ENCODE data around the gene CCDC6.
"Not testable (repeated sequence)": the region's sequence is repeated elsewhere in the genome, so short reads cannot be mapped to it uniquely, and the experiment has no call there.

The CCDC6 gene

GRCh38 chr10:59762505-59762904, 143.9 kb downstream of the CCDC6 start:
- Histone ChIP-seq H3K9ac (ENCODE audit: low read length) (no peak overlapping the region), H3K36me3 (ENCODE audit: control insufficient read depth, insufficient read depth, low read length) (no peaks in the 10 kb centered on the region), H3K4me1 (ENCODE audit: control insufficient read depth, insufficient read depth, low read length) (no peaks in the 10 kb centered on the region)

GRCh38 chr10:59757966-59758365, 148.4 kb downstream of the CCDC6 start:
- Histone ChIP-seq H3K27me3 (ENCODE audit: control insufficient read depth, insufficient read depth, low read length) (no peaks in the 10 kb centered on the region), H3K36me3 (ENCODE audit: control insufficient read depth, insufficient read depth, low read length) (no peaks in the 10 kb centered on the region), H3K9ac (ENCODE audit: low read length) (no peak overlapping the region), H3K27ac (ENCODE audit: low read depth, low read length) (no peak overlapping the region), H3K4me3 (ENCODE audit: low read depth, low read length) (no peak overlapping the region), H3K4me1 (ENCODE audit: control insufficient read depth, insufficient read depth, low read length) (no peaks in the 10 kb centered on the region), H3K9me3 (ENCODE audit: control insufficient read depth, insufficient read depth, low read depth, low read length) (peaks cover 12% of the 10 kb centered on the region)

More at GRCh38 chr10:59762505-59762904, 143.9 kb downstream of the CCDC6 start:
- H3K27me3 ChIP-seq (ENCODE audit: control insufficient read depth, insufficient read depth, low read length) = no peaks in the 10 kb centered on the region
- H3K9me3 ChIP-seq (ENCODE audit: control insufficient read depth, insufficient read depth, low read depth, low read length) = peaks cover 15% of the 10 kb centered on the region
- H3K27ac ChIP-seq (ENCODE audit: low read depth, low read length) = no peak overlapping the region
- H3K4me3 ChIP-seq (ENCODE audit: low read depth, low read length) = no peak overlapping the region

DNA sequence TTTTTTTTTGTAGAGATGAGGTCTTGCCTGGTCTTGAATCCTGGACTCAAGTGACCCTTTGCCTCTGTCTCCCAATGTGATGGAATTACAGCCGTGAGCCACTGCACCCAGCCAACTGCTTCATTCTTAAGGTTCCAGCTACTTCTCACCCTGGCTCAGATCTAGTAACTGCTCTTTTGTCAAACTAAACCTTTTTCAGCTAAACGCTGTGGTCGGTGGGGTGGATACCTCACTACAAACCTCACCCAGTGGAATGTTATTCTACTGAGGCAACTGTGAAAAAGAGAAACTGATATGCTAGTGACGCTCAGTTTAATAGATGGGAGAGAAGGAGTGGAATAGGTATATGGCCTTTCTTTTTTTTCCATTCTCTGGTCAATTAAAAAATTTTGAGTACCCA, 151.4 kb downstream of the CCDC6 start:
- H3K4me1 ChIP-seq (ENCODE audit: control insufficient read depth, insufficient read depth, low read length) = no peaks in the 10 kb centered on the region

DNA sequence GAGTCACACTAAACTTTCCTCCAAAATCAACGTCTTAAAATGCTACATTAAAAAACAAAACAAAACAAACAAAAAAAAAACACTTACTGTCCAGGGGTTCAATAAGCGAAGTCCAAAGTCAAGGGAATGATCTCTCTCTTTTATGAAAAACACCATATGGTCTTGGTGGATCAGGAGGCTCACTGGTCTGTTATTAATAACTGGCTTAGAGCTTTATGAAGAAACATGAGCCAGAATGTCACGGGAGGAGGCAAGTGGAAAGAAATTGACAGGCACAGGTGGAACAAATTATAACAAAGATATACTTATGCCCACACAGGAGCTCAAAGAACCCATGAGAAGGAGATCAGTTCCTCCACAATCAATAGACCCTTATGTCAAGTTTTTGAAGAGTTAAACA, 153.1 kb downstream of the CCDC6 start, which contains the start of gene MRLN:
MRLN (minus strand) TSS at position 189 of the 400 bp plus-strand sequence.
- Histone ChIP-seq H3K9me3 (ENCODE audit: control insufficient read depth, insufficient read depth, low read depth, low read length) (no peaks in the 10 kb centered on the region), H3K27me3 (ENCODE audit: control insufficient read depth, insufficient read depth, low read length) (no peaks in the 10 kb centered on the region), H3K9ac (ENCODE audit: low read length) (no peak within 1 kb of the TSS), H3K4me1 (ENCODE audit: control insufficient read depth, insufficient read depth, low read length) (no peaks in the 10 kb centered on the region), H3K27ac (ENCODE audit: low read depth, low read length) (no peak within 1 kb of the TSS), H3K4me3 (ENCODE audit: low read depth, low read length) (no peak within 1 kb of the TSS), H3K36me3 (ENCODE audit: control insufficient read depth, insufficient read depth, low read length) (no peaks in the 10 kb centered on the region)

More for the DNA sequence above, 151.4 kb downstream of the CCDC6 start:
- H3K36me3 ChIP-seq (ENCODE audit: control insufficient read depth, insufficient read depth, low read length) = no peaks in the 10 kb centered on the region
- H3K9me3 ChIP-seq (ENCODE audit: control insufficient read depth, insufficient read depth, low read depth, low read length) = 0 out of 2 replicates have a peak, but pooled peaks cover 3% of the 10 kb centered on the region
- H3K9ac ChIP-seq (ENCODE audit: low read length) = no peak overlapping the region
- no peak overlapping the region for H3K27ac ChIP-seq (ENCODE audit: low read depth, low read length)
- H3K4me3 ChIP-seq (ENCODE audit: low read depth, low read length) = no peak overlapping the region
- no peaks in the 10 kb centered on the region for H3K27me3 ChIP-seq (ENCODE audit: control insufficient read depth, insufficient read depth, low read length)

DNA sequence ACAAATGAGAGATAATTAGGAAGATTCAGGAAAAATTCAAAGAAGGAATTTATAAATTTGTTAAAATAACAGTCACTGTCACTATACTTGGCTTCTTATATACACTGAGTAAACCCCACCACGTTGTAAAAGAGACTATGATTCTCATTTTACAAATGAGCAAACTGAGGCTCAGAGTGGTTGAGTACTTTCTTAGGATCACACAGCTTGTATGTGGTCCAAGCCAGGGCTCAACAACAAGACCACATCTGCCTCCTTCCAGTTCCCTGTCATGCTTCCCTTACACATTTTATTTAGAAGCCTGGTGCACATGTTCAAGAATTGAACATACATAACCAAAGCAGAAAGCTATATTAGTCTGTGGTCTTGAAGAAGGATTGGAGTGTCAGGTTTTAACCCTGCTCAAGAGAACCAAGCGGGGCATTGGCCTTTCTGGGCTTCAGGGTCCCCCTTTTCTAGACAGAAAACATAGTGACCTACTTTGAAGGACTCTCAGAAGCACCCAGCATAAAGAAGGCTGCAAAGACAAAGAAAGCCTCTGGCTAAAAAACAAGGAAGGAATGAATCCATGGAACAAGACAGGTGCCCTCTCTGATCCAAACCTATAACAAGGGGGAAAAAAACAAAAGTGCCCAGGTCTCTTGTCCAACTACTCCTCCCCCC, 153.9 kb downstream of the CCDC6 start:
- Histone ChIP-seq H3K27ac (ENCODE audit: low read depth, low read length) (no peak overlapping the region), H3K4me3 (ENCODE audit: low read depth, low read length) (no peak overlapping the region), H3K9me3 (ENCODE audit: control insufficient read depth, insufficient read depth, low read depth, low read length) (no peaks in the 10 kb centered on the region), H3K4me1 (ENCODE audit: control insufficient read depth, insufficient read depth, low read length) (no peaks in the 10 kb centered on the region), H3K9ac (ENCODE audit: low read length) (no peak overlapping the region), H3K36me3 (ENCODE audit: control insufficient read depth, insufficient read depth, low read length) (no peaks in the 10 kb centered on the region), H3K27me3 (ENCODE audit: control insufficient read depth, insufficient read depth, low read length) (no peaks in the 10 kb centered on the region)

DNA sequence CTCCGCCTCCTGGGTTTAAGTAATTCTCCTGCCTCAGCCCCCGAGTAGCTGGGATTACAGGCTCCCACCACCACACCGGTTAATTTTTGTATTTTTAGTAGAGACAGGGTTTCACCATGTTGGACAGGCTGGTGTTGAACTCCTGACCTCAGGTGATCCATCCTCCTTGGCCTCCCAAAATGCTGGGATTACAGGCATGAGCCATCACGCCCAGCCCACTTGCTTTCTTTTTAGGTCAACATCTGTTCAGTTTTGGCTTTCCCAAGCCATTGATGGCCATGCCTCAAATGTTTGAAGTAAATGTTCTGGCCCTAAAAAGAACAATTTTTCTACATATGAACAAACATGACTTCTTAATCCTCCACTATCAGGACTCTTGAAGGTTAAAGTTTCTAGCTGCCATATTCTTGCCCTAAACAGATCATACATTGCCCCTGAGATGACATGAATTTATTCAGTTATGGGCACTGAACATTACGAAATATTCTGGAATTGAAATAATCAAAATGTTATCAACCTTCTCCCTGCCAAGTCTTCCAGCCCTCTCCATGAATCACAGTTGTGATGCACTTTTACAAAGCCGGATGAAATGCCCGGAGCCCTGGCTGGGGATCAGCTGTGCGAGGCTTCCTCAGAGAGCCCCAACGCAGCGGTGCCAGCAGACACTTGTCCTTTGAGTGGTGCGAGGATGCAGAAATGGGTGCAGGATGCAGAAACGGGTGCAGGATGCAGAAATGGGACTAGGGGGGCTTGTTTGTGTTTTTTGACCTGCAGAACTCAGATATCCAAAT, 156.0 kb downstream of the CCDC6 start:
- Histone ChIP-seq H3K9ac (ENCODE audit: low read length) (no peak overlapping the region), H3K9me3 (ENCODE audit: control insufficient read depth, insufficient read depth, low read depth, low read length) (no peaks in the 10 kb centered on the region), H3K27ac (ENCODE audit: low read depth, low read length) (no peak overlapping the region), H3K27me3 (ENCODE audit: control insufficient read depth, insufficient read depth, low read length) (no peaks in the 10 kb centered on the region), H3K4me1 (ENCODE audit: control insufficient read depth, insufficient read depth, low read length) (no peaks in the 10 kb centered on the region), H3K4me3 (ENCODE audit: low read depth, low read length) (no peak overlapping the region), H3K36me3 (ENCODE audit: control insufficient read depth, insufficient read depth, low read length) (no peaks in the 10 kb centered on the region)

DNA sequence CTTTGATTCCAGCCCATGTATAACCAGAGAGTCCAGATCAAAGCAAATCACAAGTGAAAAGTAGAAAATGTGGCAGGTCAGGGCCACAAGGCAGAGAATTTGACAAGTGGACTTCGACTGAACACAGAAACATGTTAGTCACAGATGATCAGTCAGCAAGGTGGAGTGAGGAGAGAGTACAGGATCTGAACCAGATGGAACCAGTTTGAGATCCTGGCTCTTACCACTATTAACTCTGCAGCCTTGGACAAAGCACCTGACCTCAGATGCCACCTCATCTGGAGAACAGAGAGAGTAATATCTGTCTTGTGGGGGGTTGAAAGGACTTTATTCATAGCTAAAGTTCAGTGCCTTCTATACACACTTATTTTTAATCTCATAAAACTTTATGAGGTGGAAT, 157.5 kb downstream of the CCDC6 start:
- H3K4me1 ChIP-seq (ENCODE audit: control insufficient read depth, insufficient read depth, low read length) = no peaks in the 10 kb centered on the region
- H3K9me3 ChIP-seq (ENCODE audit: control insufficient read depth, insufficient read depth, low read depth, low read length) = no peaks in the 10 kb centered on the region
- no peaks in the 10 kb centered on the region for H3K27me3 ChIP-seq (ENCODE audit: control insufficient read depth, insufficient read depth, low read length)
- H3K9ac ChIP-seq (ENCODE audit: low read length) = no peak overlapping the region
- H3K4me3 ChIP-seq (ENCODE audit: low read depth, low read length) = no peak overlapping the region
- H3K36me3 ChIP-seq (ENCODE audit: control insufficient read depth, insufficient read depth, low read length) = no peaks in the 10 kb centered on the region
- H3K27ac ChIP-seq (ENCODE audit: low read depth, low read length) = no peak overlapping the region

GRCh38 chr10:59745163-59745650, 161.1 kb downstream of the CCDC6 start:
- no peaks in the 10 kb centered on the region for H3K27me3 ChIP-seq (ENCODE audit: control insufficient read depth, insufficient read depth, low read length)
- H3K4me1 ChIP-seq (ENCODE audit: control insufficient read depth, insufficient read depth, low read length) = no peaks in the 10 kb centered on the region

DNA sequence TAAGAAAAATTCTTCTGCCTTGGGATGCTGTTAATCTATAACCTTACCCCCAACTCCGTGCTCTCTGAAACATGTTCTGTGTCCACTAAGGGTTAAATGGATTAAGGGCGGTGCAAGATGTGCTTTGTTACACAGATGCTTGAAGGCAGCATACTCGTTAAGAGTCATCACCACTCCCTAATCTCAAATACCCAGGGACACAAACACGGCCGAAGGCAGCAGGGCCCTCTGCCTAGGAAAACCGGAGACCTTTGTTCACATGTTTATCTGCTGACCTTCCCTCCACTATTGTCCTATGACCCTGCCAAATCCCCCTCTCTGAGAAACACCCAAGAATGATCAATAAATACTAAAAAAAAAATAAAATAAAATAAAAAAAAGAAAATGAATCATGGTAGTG, 161.6 kb downstream of the CCDC6 start:
- H3K4me1 ChIP-seq (ENCODE audit: control insufficient read depth, insufficient read depth, low read length); H3K36me3 ChIP-seq (ENCODE audit: control insufficient read depth, insufficient read depth, low read length); H3K27me3 ChIP-seq (ENCODE audit: control insufficient read depth, insufficient read depth, low read length); H3K27ac ChIP-seq (ENCODE audit: low read depth, low read length); H3K9ac ChIP-seq (ENCODE audit: low read length); H3K4me3 ChIP-seq (ENCODE audit: low read depth, low read length): not testable (repeated sequence)
- H3K9me3 ChIP-seq (ENCODE audit: control insufficient read depth, insufficient read depth, low read depth, low read length) = peaks cover 14% of the 10 kb centered on the region

More at GRCh38 chr10:59745163-59745650, 161.1 kb downstream of the CCDC6 start:
- no peak overlapping the region for H3K9ac ChIP-seq (ENCODE audit: low read length)
- no peak overlapping the region for H3K27ac ChIP-seq (ENCODE audit: low read depth, low read length)
- no peaks in the 10 kb centered on the region for H3K36me3 ChIP-seq (ENCODE audit: control insufficient read depth, insufficient read depth, low read length)
- H3K4me3 ChIP-seq (ENCODE audit: low read depth, low read length) = no peak overlapping the region
- H3K9me3 ChIP-seq (ENCODE audit: control insufficient read depth, insufficient read depth, low read depth, low read length) = peaks cover 14% of the 10 kb centered on the region

DNA sequence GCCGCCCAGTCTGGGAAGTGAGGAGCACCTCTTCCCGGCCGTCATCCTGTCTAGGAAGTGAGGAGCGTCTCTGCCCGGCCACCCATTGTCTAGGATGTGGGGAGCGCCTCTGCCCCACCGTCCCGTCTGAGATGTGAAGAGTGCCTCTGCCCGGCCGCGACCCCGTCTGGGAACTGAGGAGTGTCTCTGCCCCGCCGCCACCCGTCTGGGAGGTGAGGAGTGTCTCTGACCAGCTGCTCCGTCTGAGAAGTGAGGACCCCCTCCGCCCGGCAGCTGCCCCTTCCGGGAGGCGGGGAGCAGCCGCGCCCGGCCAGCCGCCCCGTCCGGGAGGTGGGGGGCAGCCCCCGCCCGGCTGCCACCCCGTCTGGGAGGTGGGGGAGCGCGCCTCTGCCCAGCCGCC, 162.2 kb downstream of the CCDC6 start:
- H3K9me3 ChIP-seq (ENCODE audit: control insufficient read depth, insufficient read depth, low read depth, low read length) = peaks cover 14% of the 10 kb centered on the region
- H3K9ac ChIP-seq (ENCODE audit: low read length); H3K36me3 ChIP-seq (ENCODE audit: control insufficient read depth, insufficient read depth, low read length); H3K27ac ChIP-seq (ENCODE audit: low read depth, low read length); H3K27me3 ChIP-seq (ENCODE audit: control insufficient read depth, insufficient read depth, low read length); H3K4me3 ChIP-seq (ENCODE audit: low read depth, low read length); H3K4me1 ChIP-seq (ENCODE audit: control insufficient read depth, insufficient read depth, low read length): not testable (repeated sequence)

DNA sequence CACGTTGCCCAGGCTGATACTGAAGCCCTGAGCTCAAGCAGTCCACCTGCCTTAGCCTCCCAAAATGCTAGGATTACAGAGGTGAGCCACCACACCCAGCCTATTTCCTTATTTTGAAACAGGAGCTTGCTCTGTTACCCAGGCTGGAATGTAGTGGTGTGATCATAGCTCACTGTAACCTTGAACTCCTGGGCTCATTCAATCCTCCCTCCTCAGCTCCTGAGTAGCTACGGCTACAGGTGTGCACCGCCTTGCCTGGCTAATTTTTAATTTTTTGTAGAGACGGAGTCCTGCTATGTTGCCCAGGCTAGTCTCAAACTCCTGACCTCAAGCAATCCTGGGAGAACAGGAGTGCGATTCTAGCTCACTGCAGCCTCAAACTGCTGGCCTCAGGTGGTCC, 164.8 kb downstream of the CCDC6 start:
- no peak overlapping the region for H3K4me3 ChIP-seq (ENCODE audit: low read depth, low read length)
- no peak overlapping the region for H3K27ac ChIP-seq (ENCODE audit: low read depth, low read length)
- H3K9me3 ChIP-seq (ENCODE audit: control insufficient read depth, insufficient read depth, low read depth, low read length) = peaks cover 14% of the 10 kb centered on the region
- no peaks in the 10 kb centered on the region for H3K4me1 ChIP-seq (ENCODE audit: control insufficient read depth, insufficient read depth, low read length)
- no peak overlapping the region for H3K9ac ChIP-seq (ENCODE audit: low read length)
- no peaks in the 10 kb centered on the region for H3K36me3 ChIP-seq (ENCODE audit: control insufficient read depth, insufficient read depth, low read length)
- no peaks in the 10 kb centered on the region for H3K27me3 ChIP-seq (ENCODE audit: control insufficient read depth, insufficient read depth, low read length)
